ENCODE measurements around the gene TWF1.

- TF ChIP-seq RCOR1 (IDR thresholded peaks at IDR 0.05; ENCODE audit: insufficient replicate concordance, low read length), result no peak
- TF ChIP-seq BHLHE40 (IDR thresholded peaks at IDR 0.05; ENCODE audit: low read depth, low read length), result no peak
Measured at GRCh38 chr12:43760396-43760795, 45.7 kb downstream of the TWF1 start.
